ENCODE measurements around the gene ATG4A. TPM values are rescaled to one million over a fixed set of nuclear protein-coding genes. Genes with fewer than 3 reads are reported as not detected.
A peak's percentile ranks its signal among the peaks of the same experiment; 100 is the strongest.

The ATG4A gene
- total RNA-seq, 1 donor from 2014 or later = 11.7 TPM

- Mint-ChIP-seq H3K27ac (ENCODE audit: unreplicated experiment) (no peak overlapping the region), H3K4me3 (ENCODE audit: unreplicated experiment) (no peak overlapping the region), H3K4me1 (ENCODE audit: low read depth, unreplicated experiment) (no peaks in the 10 kb centered on the region), H3K27me3 (ENCODE audit: unreplicated experiment) (peaks cover 2% of the 10 kb centered on the region), H3K36me3 (ENCODE audit: unreplicated experiment) (no peaks in the 10 kb centered on the region), H3K9me3 (ENCODE audit: unreplicated experiment) (peaks cover 1% of the 10 kb centered on the region)
- DNase-seq = no peak
- TF ChIP-seq CTCF (IDR thresholded peaks at IDR 0.05; ENCODE audit: partially characterized antibody, unreplicated experiment) = no peak
Measured at GRCh38 chrX:108163333-108164082, 71.9 kb downstream of the ATG4A start.

- peaks cover 1% of the 10 kb centered on the region for H3K9me3 Mint-ChIP-seq (ENCODE audit: unreplicated experiment)
- peaks cover 2% of the 10 kb centered on the region for H3K27me3 Mint-ChIP-seq (ENCODE audit: unreplicated experiment)
- no peaks in the 10 kb centered on the region for H3K4me1 Mint-ChIP-seq (ENCODE audit: low read depth, unreplicated experiment)
- H3K4me3 Mint-ChIP-seq (ENCODE audit: unreplicated experiment) = no peak overlapping the region
- no peaks in the 10 kb centered on the region for H3K36me3 Mint-ChIP-seq (ENCODE audit: unreplicated experiment)
- peak; percentile 25 for DNase-seq
- peak; percentile 36 for TF ChIP-seq CTCF (IDR thresholded peaks at IDR 0.05; ENCODE audit: partially characterized antibody, unreplicated experiment)
- no peak overlapping the region for H3K27ac Mint-ChIP-seq (ENCODE audit: unreplicated experiment)
Measured at GRCh38 chrX:108165383-108166111, 74.0 kb downstream of the ATG4A start.

- no peak for DNase-seq
- H3K36me3 Mint-ChIP-seq (ENCODE audit: unreplicated experiment) = no peaks in the 10 kb centered on the region
- H3K9me3 Mint-ChIP-seq (ENCODE audit: unreplicated experiment) = peaks cover 1% of the 10 kb centered on the region
- no peaks in the 10 kb centered on the region for H3K4me1 Mint-ChIP-seq (ENCODE audit: low read depth, unreplicated experiment)
- no peak overlapping the region for H3K27ac Mint-ChIP-seq (ENCODE audit: unreplicated experiment)
- no peak overlapping the region for H3K4me3 Mint-ChIP-seq (ENCODE audit: unreplicated experiment)
- no peak for TF ChIP-seq CTCF (IDR thresholded peaks at IDR 0.05; ENCODE audit: partially characterized antibody, unreplicated experiment)
- peaks cover 2% of the 10 kb centered on the region for H3K27me3 Mint-ChIP-seq (ENCODE audit: unreplicated experiment)
Measured at GRCh38 chrX:108167211-108167872, 75.8 kb downstream of the ATG4A start.

- Mint-ChIP-seq H3K9me3 (ENCODE audit: unreplicated experiment) (no peaks in the 10 kb centered on the region), H3K36me3 (ENCODE audit: unreplicated experiment) (no peaks in the 10 kb centered on the region), H3K27ac (ENCODE audit: unreplicated experiment) (no peak overlapping the region), H3K4me1 (ENCODE audit: low read depth, unreplicated experiment) (no peaks in the 10 kb centered on the region), H3K27me3 (ENCODE audit: unreplicated experiment) (no peaks in the 10 kb centered on the region), H3K4me3 (ENCODE audit: unreplicated experiment) (no peak overlapping the region)
- TF ChIP-seq CTCF (IDR thresholded peaks at IDR 0.05; ENCODE audit: partially characterized antibody, unreplicated experiment) = no peak
- DNase-seq = no peak
Measured at GRCh38 chrX:108168961-108169740, 77.6 kb downstream of the ATG4A start.

All from glutamatergic neuron (in vitro differentiated cells).